ENCODE data around the gene DOCK10.

DOCK10 gene

GRCh38 chr2:224983712-224984554 is 58.3 kb downstream of the DOCK10 start:
- in situ Hi-C loops (cut with MboI; ENCODE audit: low sequenced_read_pairs), result no loop called here

- in situ Hi-C loops (cut with MboI; ENCODE audit: low sequenced_read_pairs), result no loop called here
These were observed 59.2 kb downstream of the DOCK10 start for GRCh38 chr2:224982910-224983711.

- in situ Hi-C loops (cut with MboI; ENCODE audit: low sequenced_read_pairs), result no loop called here
These were observed 60.0 kb downstream of the DOCK10 start for GRCh38 chr2:224982226-224982625.

GRCh38 chr2:224976629-224977525 is 65.4 kb downstream of the DOCK10 start:
- in situ Hi-C loops (cut with MboI; ENCODE audit: low sequenced_read_pairs), result no loop called here

- in situ Hi-C loops (cut with MboI; ENCODE audit: low sequenced_read_pairs), result no loop called here
These were observed 66.5 kb downstream of the DOCK10 start for GRCh38 chr2:224975761-224976160.

GRCh38 chr2:224973112-224974016 is 68.9 kb downstream of the DOCK10 start:
- in situ Hi-C loops (cut with MboI; ENCODE audit: low sequenced_read_pairs), result no loop called here

GRCh38 chr2:224971214-224971613 is 71.1 kb downstream of the DOCK10 start:
- in situ Hi-C loops (cut with MboI; ENCODE audit: low sequenced_read_pairs), result no loop called here

GRCh38 chr2:224970311-224970710 is 72.0 kb downstream of the DOCK10 start:
- in situ Hi-C loops (cut with MboI; ENCODE audit: low sequenced_read_pairs), result no loop called here

GRCh38 chr2:224969633-224970260 is 72.5 kb downstream of the DOCK10 start:
- in situ Hi-C loops (cut with MboI; ENCODE audit: low sequenced_read_pairs), result no loop called here

GRCh38 chr2:224969095-224969494 is 73.2 kb downstream of the DOCK10 start:
- in situ Hi-C loops (cut with MboI; ENCODE audit: low sequenced_read_pairs), result no loop called here

- in situ Hi-C loops (cut with MboI; ENCODE audit: low sequenced_read_pairs), result no loop called here
These were observed 74.2 kb downstream of the DOCK10 start for GRCh38 chr2:224968051-224968450.

GRCh38 chr2:224966613-224967012 is 75.7 kb downstream of the DOCK10 start:
- in situ Hi-C loops (cut with MboI; ENCODE audit: low sequenced_read_pairs), result no loop called here

- in situ Hi-C loops (cut with MboI; ENCODE audit: low sequenced_read_pairs), result no loop called here
These were observed 82.7 kb downstream of the DOCK10 start for GRCh38 chr2:224959556-224959955.

GRCh38 chr2:224958873-224959272 is 83.4 kb downstream of the DOCK10 start:
- in situ Hi-C loops (cut with MboI; ENCODE audit: low sequenced_read_pairs), result no loop called here

- in situ Hi-C loops (cut with MboI; ENCODE audit: low sequenced_read_pairs), result no loop called here
These were observed 83.8 kb downstream of the DOCK10 start for GRCh38 chr2:224958462-224958857.

- in situ Hi-C loops (cut with MboI; ENCODE audit: low sequenced_read_pairs), result no loop called here
These were observed 84.5 kb downstream of the DOCK10 start for GRCh38 chr2:224957540-224958461.

- in situ Hi-C loops (cut with MboI; ENCODE audit: low sequenced_read_pairs), result no loop called here
These were observed 85.6 kb downstream of the DOCK10 start for GRCh38 chr2:224956706-224957105.

- in situ Hi-C loops (cut with MboI; ENCODE audit: low sequenced_read_pairs), result no loop called here
These were observed 87.3 kb downstream of the DOCK10 start for GRCh38 chr2:224954980-224955379.
